GM19455 (cell line): ENCODE measurements around the gene BCL6.

Source experiments
- ATAC-seq: cut with Tn5 transposase; IDR thresholded peaks from one replicate; pipeline ENCODE4 v1.9.1; 2021; ENCODE audit not compliant: unreplicated experiment

Gene BCL6

DNA sequence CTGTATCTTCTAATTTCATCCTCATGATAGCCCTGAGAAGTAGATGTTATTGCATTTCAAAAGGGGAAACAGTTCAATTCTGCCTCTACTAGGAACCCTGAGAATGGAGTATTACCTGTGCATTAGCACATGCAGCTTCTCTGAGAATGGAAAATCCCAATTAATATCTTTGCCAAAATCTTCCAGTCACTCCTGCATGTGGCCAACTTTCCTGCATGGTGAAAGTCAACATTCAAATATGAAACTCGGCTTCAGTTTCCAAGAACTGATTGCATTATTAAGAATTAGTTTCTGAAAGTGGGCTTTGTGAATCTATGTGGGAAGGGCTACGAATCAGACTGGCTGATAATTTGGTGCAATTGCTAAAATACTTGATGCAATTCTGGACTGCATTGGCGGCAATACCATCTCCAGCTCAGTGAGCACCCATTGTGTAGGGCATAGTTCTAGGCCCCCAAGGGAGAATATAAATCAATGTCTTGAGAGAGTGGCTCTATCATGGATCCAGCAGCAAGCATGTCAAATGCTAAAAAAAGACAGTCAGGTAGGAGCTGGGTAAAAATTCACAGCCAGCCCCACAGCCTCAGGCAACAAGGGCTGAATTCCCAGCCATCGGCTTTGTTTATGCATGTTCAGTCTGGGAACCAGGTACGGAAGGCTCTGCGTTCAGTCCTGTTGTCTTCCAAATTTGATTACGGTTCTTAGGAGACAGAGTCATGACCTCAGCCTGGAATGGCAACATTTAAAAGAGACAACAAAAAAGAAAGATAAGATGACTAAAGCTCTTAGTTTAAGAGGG lies 18.8 kb upstream of the BCL6 start:
- no peak for ATAC-seq

DNA sequence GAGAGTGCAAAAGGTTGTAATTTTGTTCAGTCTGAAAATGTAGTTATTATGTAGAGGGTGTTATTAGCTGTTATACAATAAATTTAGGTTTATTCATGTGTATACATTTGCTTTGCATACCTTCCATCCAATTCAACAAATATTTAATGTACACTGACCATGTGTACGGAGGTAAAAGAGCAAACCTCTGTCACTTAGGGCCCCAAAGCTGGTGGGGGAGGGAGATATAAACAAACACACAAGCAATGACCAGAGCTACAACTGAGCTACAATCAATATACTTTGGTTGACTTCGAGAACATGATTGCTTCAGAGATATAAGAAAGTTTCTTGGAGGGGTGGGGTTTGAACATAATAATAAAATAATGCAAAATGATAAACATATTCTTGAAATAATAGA lies 17.5 kb upstream of the BCL6 start:
- no peak for ATAC-seq

DNA sequence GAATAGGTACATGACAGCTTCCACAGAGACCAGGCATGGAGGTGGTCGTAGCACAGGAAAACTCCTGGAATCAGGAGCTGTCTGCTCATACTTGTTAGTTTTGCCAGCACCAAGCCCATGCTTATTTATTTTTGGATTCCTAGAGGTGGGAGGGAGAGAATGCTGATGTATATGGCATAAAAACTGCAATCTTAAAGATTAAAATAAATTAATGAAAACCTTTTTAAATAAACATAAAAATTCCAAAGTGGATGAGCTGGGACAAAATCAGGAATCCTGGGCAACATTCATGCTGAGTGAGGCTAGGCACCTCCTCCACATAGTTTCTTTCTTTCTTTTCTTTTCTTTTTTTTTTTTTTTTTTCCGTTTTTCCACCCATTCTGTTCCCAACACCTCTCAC lies 14.3 kb upstream of the BCL6 start:
- ATAC-seq = no peak

DNA sequence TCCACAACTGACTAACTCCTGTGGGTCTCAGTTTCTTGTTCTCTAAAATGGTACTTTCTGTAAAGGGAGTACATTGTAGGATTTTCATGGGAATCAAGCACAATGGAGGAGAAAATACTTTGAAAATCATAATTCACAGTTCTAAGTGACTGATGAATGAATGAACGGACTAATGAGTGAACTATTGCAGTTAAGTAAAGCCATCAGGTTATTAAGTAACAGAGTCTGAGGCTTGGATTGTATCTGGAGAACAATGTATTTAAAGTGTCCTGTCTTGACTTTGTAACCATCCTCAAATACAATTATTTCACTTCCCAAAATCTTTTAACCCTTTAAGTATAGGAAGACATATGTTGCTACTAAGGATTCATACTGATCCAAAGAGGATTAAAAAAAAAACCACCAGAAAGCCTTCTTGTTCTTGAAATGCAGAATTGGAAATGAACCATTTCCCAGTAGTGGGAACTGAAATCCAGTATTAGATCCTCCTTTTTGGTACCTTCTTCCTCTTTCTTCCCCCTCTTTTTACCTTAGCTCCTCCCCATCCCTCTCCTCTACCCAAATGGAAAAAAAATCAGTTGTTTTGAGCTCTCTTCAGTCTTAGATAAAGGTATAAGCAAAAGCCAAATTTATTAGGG lies 13.2 kb upstream of the BCL6 start:
- ATAC-seq = no peak

DNA sequence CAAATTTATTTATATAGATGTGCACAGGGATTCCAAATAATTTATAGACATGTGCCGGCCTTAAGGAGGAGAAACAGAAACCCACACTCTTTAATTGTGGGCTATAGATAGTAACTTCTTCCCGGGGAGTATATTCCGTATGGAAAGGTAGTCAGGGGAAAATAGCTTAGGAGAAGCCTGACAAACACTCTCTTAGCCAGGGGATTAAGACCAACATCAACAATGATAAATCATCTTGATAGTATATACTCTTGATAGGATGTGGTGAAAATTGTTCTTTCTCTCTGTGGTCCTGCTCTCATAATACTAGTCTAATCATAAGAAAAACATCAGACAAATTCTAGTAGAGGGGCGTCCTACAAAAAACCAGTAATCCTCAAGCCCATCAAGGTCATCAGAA lies 8.2 kb upstream of the BCL6 start:
- ATAC-seq = no peak

DNA sequence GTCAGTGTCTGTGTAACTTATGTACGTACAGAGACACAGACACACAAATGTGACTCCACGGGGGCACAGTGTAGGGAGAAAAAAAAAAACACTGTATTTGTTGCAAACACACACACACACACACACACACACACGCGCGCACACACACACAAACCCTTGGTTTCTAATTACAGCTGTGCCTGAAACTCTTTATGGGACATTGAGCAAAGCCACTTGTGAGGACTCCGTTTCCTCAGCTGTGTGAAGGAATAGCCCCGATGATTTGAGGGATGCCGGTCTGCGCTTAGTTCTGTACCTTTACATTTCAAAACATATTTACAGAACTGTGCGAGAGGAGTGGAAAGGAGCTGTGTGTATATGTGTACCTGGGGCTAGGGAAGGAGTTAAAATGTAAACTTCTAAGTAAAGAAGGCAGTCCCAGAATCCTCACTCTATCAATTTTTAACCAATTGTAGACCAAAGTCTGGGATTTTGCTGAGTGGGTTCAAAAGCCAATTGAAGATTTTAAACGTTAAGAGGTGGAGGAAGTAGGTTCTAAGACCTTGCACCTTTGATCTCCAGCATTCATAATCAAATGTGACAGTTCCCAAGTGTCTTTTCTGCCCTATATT lies 5.3 kb upstream of the BCL6 start:
- ATAC-seq = no peak

DNA sequence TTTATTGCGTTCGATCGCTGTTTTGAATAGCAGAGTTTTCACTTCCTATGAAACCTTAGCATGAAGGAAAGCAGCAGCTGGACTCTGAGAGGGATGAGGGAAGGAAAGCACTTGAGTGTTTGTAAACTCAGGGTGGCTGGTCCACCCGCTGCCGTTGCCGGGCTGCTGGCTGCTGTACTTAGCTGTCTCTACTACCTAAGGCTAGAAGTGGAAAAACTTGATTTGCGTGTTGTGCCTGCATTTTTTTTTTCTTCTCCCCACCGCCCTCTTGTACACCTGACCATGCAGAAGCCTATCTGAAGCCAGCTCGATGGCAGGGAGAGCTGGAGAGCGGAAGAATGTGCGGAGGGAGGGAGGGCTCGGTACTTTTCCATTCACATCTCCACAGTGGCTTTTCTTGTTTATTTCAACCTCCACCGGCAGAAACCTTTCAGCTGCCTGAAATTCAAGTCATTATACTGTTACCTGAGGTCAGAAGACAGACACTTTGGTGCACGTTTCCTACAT lies 4.8 kb upstream of the BCL6 start:
- ATAC-seq = no peak

DNA sequence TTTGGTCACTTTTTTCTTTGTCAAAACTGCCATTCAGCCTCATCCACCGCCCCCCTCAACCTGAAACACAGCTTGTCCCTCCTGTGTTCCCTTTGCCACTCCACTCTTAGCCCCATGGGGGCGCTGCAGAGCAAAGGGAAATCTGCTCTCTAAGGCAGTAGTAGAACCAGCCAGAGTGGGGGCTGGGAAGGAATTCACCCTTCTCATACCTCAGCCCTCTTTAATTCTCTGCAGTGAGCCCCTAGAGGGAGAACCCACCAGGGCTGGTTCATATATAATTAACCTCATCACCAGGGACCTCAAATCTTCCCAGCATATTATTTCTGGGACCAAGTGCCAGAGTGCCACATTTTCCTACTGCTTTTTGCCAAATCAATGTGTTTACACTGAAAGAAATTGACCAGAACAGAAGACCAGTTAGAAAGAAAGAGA lies 2.8 kb upstream of the BCL6 start:
- ATAC-seq = no peak

DNA sequence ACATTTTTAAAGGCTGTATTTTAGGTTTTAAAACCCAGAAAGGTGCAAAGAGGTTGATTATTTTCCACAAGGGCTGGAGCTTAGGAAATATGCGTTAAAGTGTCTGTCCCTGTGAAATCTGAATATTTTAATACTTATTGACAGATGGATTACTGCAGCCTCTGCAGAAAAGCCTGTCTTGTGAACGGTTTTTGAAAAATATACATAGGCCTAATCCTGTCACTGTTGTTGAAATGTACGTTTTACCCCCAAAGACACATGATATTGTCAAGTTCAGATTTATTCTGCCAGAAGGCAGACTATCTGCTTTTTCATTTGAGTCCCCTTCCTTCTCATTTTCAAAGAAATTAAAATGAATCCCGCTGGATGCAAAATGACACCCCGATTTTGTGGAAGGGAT lies 2.2 kb upstream of the BCL6 start:
- ATAC-seq = no peak

DNA sequence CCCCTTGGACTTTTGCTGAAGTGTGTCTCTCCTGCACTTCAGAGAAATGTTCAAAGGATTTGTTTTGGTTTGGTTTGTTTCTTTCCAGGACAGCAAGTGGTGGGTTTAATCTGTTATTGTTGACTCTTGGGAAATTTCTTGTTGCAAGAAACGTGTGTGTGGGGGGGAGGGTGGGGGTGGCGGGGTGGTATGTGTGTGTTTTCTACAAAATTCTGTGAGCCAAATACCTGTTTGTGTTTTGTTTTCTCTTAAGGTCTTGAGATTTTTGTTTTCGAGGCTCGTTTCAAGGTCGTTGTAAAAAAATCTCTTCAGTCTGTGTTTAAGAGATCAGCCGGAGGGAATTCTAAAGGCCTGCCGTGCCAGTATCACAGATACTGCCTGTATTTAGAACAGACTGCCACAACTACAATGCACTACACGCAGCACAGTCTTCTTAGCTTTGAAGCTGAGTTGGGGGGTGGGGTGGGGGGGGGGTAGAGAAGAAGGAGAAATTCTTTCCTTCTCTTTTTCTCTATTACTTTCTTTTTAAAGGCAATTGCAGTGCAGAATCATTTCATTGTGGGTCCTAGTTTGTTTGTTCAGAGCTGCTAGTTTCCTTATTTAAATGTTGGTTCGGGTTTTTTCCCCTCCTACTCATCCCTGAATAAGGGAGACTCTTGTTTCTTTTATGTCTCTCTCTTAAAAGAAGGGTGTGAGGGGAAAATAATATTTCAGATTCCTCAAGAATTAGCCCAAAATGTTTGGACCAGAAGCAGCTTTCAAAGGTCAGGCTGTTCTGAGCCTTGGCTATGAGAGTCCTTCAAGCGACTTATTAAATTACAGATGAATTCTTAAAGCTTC lies 1.4 kb upstream of the BCL6 start:
- no peak for ATAC-seq

DNA sequence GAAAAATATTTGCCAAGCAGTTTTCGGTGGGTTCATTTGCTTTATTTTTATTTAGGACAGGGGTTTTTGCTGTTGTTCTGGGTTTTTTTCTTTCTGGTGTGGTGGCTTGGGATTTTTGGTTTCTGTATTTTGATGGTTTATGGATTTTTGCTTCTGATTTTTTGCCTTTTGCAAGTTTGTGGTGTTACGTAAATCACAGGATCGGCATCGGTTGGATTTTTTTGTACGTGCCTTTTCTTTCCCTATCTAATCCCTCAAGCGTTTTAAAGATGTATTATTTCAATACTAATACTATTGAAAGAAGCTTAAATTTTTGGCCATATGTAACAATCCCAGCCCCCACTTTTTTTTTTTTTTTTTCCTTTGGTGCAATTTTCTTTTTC lies 782 bp upstream of the BCL6 start:
- no peak for ATAC-seq

DNA sequence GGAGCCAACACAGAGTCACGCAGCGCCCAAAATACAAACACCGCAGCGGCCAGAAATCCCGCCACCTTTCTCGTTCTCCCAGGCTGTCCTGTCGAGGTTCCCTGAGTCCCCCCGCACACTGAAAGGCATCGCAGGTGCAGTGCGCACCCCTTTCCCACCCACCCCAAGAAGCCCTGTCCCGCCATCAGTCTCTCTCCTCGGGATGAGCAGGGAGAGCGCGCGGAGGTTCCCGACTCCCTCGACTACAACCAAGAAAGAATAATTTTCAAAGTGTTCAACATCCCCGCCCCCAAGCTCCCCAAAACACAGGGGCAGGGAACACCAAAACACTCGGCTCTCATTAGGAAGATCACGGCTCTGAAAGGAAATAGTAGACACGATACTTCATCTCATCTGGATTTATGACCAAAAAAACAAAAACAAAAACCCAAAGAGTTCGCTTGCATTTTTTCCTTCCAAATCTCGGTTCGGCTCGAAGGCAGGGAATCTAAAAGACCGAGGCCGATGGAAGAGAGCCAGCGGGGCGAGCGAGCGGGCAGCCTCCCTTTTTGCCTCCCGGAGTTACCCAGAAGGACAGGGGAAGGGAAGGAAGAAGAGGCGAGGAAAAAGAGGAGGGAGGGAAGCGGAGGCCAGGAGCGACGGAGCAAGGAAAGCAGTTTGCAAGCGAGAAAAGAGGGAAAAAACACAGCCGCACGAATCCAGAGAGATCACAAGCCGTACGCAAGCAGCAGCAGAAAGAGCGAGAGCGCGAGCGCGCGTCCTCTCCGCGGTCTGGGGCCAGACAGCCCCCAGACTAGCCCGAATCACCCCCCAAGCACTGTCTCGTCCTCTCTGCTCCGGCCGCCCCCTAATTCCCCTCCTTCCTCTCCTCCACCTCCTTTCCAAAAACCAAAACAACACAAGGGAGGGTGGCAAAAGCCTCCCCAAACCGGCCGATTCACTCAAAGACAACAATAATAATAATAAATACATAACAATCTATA lies 808 bp downstream of the BCL6 start:
- no peak for ATAC-seq

DNA sequence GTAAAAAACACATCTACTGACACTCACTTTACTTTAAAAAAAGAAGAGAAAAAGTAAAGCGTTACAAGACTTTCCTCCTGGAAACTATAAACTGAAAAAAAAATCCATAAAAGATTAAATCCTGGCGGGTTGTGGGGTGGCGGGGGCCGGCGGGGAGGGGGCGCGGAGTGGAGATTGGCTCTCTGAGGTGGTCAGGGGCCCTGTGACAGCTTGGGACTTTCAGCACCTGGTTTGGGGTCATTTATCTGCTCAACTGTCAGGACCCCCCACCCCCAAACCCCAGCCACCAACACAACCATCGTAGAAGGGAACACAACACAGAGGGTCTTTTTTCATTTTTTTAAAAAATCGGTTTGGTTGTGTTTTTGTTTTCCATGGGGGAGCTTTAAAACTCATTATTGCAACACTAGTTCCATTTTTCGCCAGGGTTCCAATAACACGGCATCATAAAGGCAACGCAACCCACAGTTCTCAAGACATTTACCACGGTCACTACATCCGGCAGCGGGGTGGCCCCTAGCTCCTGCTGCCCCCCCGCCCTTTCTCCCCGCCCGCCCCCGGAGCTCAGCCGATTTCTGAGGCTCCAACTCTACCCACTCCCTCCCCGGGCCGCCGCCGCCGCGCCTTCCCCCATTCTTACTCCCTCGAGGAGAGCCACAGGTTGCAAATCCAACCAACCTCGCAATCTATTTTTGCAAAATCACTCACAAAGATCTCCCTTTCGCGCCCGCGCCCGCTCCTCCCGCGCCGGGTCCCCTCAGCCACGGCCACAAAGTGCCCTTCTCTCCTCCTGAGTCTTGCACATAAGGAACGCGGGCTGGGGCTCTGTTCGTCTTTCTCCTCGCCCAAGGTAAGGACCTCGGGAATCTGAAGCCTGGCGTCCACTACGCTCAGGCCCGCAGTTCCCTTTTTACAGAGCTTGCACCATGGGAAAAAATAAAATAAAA lies 1.8 kb downstream of the BCL6 start:
- ATAC-seq = no peak

DNA sequence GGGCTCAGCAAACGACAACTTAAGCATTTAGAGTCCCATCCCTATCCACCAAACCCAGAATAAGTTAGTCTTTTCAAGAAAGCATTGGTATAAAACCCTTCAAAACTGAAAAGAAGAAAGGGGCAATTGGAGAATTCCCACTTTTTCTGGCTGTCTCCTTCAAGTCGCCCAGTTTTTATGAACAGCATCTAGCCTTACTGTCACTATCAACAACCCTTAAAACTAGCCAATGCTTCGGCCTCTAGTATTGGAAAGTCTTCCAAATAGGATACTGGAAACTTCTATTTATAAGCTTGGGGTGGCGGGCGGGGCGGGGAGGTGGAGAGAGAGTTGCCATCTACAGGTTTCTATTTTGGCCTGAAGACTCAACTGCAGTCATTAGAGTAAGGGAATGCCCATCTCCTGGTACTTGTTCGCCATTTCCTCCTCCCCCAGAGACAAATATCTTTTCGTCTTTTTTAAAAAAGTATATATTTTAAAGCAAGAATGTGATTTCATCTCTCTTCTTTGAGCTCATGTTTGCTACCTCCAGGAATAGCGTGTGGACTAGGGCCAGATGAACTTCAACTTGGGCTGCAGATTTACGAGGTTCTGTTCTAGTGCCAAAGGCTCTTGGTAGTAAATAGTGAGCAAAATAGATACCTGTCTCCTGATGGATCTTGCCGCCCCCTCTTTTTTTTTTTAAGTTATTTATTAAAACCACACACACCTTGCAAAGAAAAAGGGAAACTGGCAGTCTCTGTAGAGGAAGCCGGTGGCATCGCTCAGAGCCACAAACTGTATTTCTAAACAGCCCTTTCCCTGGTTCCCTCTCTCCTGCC lies 2.7 kb downstream of the BCL6 start:
- no peak for ATAC-seq

DNA sequence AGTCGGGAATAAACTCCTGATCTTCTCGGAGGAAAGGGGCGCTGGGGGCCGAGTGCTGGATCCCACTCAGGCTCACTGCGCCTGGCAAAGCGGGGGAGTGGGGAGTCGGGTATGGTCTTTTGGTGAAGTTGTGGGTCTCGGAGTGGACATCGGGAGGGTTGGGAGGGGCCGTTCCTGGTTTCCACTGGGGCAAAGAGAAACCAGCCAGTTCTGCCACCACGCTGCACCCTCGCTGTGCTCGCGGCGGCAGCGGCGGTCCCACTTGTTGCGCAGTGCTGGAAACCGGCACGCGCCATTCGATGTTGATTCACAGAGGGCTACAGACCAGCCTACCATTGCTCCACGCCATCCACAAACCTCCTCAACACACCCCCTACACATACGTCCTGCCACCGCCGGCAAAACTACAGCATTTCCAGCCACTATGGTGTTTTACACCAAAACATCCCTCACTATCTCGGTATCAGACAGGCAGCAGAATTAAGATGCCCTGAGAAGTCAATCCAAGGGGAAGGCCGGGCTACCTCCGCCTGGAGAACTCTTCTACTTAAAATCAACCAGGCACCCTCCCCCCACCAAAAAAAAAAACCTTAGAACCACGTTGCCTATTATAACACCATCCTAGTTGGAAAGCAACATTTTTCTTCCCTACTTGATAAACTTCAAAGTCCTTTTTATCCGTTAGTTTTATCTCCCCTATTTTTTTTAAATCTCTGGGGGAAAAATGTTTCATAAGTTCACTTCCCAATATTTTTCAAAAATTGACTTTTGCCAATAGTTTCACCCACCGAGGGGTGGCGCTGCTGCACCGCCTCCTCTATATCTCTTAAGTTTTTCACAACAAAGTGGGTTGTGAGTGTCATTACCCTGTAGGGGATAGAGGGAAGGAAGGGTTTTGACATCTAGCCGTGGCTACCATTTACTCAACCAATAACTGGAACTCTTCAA lies 3.6 kb downstream of the BCL6 start:
- ATAC-seq = no peak

DNA sequence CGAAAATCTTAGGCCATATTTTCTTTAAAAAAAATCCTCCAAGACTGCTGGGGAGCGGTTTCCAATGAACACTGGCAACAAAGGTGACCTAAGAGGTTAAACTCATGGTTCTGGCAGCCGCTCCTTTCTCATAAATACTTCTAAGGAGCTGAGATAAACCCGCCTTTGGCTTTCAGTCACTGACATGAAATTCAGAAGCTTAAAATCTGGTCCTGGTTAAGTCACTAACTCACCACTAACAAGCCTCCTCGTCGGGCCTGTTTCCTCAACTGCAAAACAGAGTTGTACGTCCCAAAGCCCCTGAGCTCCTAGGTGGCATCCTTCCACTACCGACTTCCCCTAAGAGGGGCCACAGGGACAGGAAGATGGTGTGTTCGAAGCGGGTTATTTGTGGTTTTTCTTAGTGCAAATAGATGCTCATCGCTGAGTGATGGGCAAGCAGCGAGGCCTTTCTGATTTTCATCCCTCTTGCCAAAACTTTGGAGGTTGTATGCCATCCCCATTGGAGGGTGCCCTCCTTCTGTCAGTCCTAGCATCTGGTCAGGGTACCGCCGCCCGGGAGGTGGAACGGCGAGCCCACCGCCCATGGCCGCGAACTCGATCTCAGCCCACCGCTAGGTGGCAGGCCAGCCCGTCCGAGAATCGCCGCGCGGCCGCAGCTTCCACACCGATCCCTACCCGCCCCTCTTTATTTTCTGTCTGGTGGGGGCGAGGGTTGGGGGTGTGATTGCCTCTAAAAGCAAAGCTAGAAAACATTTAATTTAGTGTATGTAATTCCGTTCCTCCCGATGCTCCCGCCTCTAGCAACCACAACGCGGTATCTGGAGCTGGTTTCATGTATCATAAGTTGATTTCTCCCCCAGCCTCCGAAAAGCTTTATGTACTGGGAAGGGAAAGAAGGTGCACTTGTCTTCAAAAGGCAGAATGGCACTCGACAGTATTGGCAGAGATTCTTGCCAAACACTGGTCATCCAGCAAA lies 4.6 kb downstream of the BCL6 start:
- no peak for ATAC-seq
